K562 (cell line): ENCODE results near the gene SDHAF1. TPM values are rescaled to one million over a fixed set of nuclear protein-coding genes. Genes with fewer than 3 reads are reported as not detected.

Experiments used
- CTBP1 ChIP-seq: fragments of 450-650 bp; IDR thresholded peaks from 2 replicates; pipeline ENCODE4 v1.6.1; 2016; ENCODE audit warnings: borderline replicate concordance
- MECOM ChIP-seq: fragments of 250-450 bp; sonication (Bioruptor Pico); IDR thresholded peaks from 2 replicates; pipeline ENCODE4 v1.8.0; 2022; ENCODE audit warnings: inconsistent platforms
- MXI1 ChIP-seq: IDR thresholded peaks from 2 replicates; pipeline ENCODE4 v1.6.1; 2011; ENCODE audit warnings: low read depth, mild to moderate bottlenecking, improper control_type of control experiment, low read length
- POLR3A ChIP-seq: IDR thresholded peaks from 2 replicates; pipeline ENCODE4 v1.6.1; 2011; ENCODE audit warnings: borderline replicate concordance, mild to moderate bottlenecking, moderate library complexity; ENCODE audit not compliant: insufficient read length, insufficient read depth; ENCODE audit errors: extremely low read depth
- POLR3G ChIP-seq: IDR thresholded peaks from 2 replicates; pipeline ENCODE4 v1.6.1; 2011; ENCODE audit not compliant: insufficient read length, insufficient replicate concordance; ENCODE audit errors: extremely low read depth
- RFX7 ChIP-seq: fragments of 250-450 bp; sonication (Bioruptor Pico); IDR thresholded peaks from 2 replicates; pipeline ENCODE4 v1.5.1; 2021; ENCODE audit warnings: mild to moderate bottlenecking
- ZC3H8 ChIP-seq: fragments of 450-650 bp; IDR thresholded peaks from 2 replicates; pipeline ENCODE4 v1.6.1; 2017
- ZNF121 ChIP-seq: sonication (generic); formaldehyde crosslinking; conservative IDR thresholded peaks from 2 replicates; pipeline ENCODE4 v1.8.0; 2022; ENCODE audit warnings: missing genetic modification reagents
- ZZZ3 ChIP-seq: fragments of 450-650 bp; IDR thresholded peaks from 2 replicates; pipeline ENCODE4 v1.6.1; 2016; ENCODE audit warnings: antibody characterized with exemption, mild to moderate bottlenecking, moderate library complexity
- polyA plus RNA-seq, 8 experiments: library from polyadenylated mRNA; depleted of rRNA in 4 of 8; stranded (reverse) in 5 of 8; unstranded in 3 of 8; fragments of >200 nt; fragmentation: Nextera tagmentation in 2 of 8; fragmentation: Illumina TruSeq in 1 of 8; extraction: Ambion mirVana in 2 of 8; extraction: Trizol in 1 of 8; gene quantifications; 2 replicates each; pipeline versions ENCODE4 v1.2.1 to v1.2.3, GENCODE V29; 2011 to 2014; ENCODE audit warnings: inconsistent platforms in 1 of 8, missing spikeins in 1 of 8
- total RNA-seq, 7 experiments: library from RNA; depleted of rRNA in 6 of 7; stranded (reverse); fragments of >200 nt in 6 of 7; fragmentation: Illumina TruSeq in 2 of 7; extraction: Trizol in 2 of 7; gene quantifications; 2 replicates each; pipeline versions ENCODE4 v1.2.1 to v1.2.3, GENCODE V29; 2011 to 2021; ENCODE audit warnings: low replicate concordance in 1 of 7
- TF ChIP-seq, protein P1 (sequence below): sonication (generic); formaldehyde crosslinking; IDR thresholded peaks from 2 replicates; pipeline ENCODE4 v1.5.0; 2020; ENCODE audit warnings: missing genetic modification reagents
- TF ChIP-seq, protein P2 (sequence below): fragments of 250-450 bp; sonication (Bioruptor Pico); IDR thresholded peaks from 2 replicates; pipeline ENCODE4 v1.4.0; 2020; ENCODE audit warnings: mild to moderate bottlenecking
- TF ChIP-seq, protein P3 (sequence below): fragments of 250-450 bp; sonication (Bioruptor Pico); IDR thresholded peaks from 2 replicates; pipeline ENCODE4 v1.8.0; 2021; ENCODE audit warnings: borderline replicate concordance, mild to moderate bottlenecking, moderate library complexity; ENCODE audit not compliant: poor library complexity, severe bottlenecking

SDHAF1 gene
- total and polyA plus RNA-seq, 9 of the 15 experiments (the other 6 are each of a cell fraction or from before 2014, with no cell fraction given) = 0.42 to 55.7 (median 18.8) TPM

DNA sequence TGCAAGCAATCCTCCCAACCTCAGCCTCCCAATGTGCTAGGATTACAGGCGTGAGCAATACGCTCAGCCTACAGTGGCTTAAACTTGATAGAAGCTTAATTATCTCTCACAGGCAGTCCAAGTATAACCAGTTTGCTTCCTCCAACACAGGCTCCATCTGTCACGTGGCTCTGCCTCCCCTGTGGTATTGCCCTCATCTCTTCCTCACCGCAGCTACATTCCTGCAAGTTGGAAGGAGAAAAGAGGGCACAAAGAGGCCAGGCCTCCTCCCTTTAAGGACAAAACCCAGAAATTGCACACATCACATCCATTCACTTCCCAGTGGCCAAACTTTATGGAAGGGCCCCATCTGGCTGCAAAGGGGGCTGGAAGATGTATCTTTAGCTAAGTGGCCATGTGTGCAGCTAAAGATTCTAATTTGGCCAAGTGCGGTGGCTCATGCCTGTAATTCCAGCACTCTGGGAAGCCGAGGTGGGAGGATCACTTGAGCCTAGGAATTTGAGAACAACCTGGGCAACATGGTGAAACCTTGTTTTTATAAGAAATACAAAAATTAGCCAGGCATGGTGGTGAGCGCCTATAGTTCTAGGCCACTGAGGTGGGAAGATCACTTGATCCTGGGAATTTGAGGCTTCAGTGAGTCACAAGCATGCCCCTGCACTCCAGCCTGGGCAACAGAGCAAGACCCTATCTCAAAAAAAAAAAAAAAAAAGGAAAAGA is 3.1 kb upstream of the SDHAF1 start (continued):
- TF ChIP-seq ZNF121 (CRISPR knock-in tag) (0 out of 2 replicates have a peak, but pooled peaks have one; percentile 21), POLR3G (no peak), CTBP1 (no peak), ZC3H8 (no peak), POLR3A (no peak), MXI1 (no peak), RFX7 (CRISPR knock-in tag) (no peak), MECOM (CRISPR knock-in tag) (no peak), ZZZ3 (no peak)
- TF ChIP-seq, protein P1, sequence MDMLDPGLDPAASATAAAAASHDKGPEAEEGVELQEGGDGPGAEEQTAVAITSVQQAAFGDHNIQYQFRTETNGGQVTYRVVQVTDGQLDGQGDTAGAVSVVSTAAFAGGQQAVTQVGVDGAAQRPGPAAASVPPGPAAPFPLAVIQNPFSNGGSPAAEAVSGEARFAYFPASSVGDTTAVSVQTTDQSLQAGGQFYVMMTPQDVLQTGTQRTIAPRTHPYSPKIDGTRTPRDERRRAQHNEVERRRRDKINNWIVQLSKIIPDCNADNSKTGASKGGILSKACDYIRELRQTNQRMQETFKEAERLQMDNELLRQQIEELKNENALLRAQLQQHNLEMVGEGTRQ (CRISPR knock-in tag) = peak; percentile 28
- TF ChIP-seq, protein P2, sequence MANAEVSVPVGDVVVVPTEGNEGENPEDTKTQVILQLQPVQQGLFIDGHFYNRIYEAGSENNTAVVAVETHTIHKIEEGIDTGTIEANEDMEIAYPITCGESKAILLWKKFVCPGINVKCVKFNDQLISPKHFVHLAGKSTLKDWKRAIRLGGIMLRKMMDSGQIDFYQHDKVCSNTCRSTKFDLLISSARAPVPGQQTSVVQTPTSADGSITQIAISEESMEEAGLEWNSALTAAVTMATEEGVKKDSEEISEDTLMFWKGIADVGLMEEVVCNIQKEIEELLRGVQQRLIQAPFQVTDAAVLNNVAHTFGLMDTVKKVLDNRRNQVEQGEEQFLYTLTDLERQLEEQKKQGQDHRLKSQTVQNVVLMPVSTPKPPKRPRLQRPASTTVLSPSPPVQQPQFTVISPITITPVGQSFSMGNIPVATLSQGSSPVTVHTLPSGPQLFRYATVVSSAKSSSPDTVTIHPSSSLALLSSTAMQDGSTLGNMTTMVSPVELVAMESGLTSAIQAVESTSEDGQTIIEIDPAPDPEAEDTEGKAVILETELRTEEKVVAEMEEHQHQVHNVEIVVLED (CRISPR knock-in tag) = no peak
- TF ChIP-seq, protein P3, sequence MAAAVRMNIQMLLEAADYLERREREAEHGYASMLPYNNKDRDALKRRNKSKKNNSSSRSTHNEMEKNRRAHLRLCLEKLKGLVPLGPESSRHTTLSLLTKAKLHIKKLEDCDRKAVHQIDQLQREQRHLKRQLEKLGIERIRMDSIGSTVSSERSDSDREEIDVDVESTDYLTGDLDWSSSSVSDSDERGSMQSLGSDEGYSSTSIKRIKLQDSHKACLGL (CRISPR knock-in tag) = no peak
- TF ChIP-seq, all 486 proteins: peak for 4
